Measurements from ENCODE around the gene VSIR.

Gene VSIR

DNA sequence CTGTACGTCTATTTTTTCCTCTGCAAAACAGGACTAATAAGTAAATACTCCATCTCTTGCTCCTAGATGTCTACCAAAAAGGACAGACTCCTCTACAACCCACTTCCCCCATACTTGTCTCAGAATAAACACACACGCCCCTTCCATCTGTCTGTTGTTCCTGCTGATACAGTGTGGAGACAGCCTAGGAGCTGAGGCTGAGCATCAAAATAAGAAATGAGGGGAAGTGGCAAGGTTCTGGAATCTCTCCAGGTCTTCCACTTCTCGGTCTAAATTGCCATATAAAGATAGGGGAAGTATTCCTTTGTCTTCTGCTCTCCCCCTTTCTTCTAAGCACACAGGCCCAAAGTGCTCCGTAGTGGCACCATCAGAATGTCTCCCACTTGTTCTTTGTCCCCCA lies 30.8 kb upstream of the VSIR start:
- no peak overlapping the region for H3K27ac ChIP-seq (ENCODE audit: low read length)

DNA sequence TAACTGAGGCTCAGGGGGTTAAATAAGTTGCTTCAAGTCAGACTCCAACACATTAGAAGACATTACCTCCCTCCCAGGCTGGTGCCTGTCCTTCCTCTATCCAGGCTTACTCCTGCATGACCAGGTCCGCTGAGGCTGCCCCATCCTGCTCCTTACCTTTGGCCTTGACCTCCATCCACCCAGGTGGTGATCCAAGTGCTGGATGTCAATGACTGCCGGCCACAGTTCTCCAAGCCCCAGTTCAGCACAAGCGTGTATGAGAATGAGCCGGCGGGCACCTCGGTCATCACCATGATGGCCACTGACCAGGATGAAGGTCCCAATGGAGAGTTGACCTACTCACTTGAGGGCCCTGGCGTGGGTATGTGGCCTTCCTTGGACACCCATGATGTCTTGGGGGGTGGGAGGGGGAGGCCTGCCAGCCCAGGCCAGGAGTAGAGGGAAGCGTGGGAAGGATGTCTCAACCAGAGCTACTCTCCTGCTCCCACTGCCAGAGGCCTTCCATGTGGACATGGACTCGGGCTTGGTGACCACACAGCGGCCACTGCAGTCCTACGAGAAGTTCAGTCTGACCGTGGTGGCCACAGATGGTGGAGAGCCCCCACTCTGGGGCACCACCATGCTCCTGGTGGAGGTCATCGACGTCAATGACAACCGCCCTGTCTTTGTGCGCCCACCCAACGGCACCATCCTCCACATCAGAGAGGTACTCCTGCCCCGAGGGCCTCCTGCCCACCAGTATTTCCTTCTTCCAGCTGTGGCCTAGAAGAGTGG lies 29.6 kb upstream of the VSIR start:
- no peaks in the 10 kb centered on the region for H3K27me3 ChIP-seq (ENCODE audit: low read depth, low read length)
- H3K27ac ChIP-seq (ENCODE audit: low read length): no peak overlapping the region
- H3K9me3 ChIP-seq (ENCODE audit: control insufficient read depth in 1 of 2, low read length in 2 of 2): no peaks in the 10 kb centered on the region
- H3K36me3 ChIP-seq (ENCODE audit: control insufficient read depth in 1 of 2, insufficient read depth in 2 of 2, low read length in 2 of 2): no peaks in the 10 kb centered on the region
- no peaks in the 10 kb centered on the region for H3K4me1 ChIP-seq (ENCODE audit: control insufficient read depth in 1 of 2, insufficient read depth in 2 of 2, low read length in 2 of 2)
- no peak overlapping the region for H3K4me3 ChIP-seq (ENCODE audit: low read depth in 1 of 2, low read length in 2 of 2)

More for the DNA sequence above, 30.8 kb upstream of the VSIR start:
- Histone ChIP-seq H3K4me3 (ENCODE audit: low read depth in 1 of 2, low read length in 2 of 2) (no peak overlapping the region), H3K9me3 (ENCODE audit: control insufficient read depth in 1 of 2, low read length in 2 of 2) (no peaks in the 10 kb centered on the region), H3K27me3 (ENCODE audit: low read depth, low read length) (no peaks in the 10 kb centered on the region), H3K36me3 (ENCODE audit: control insufficient read depth in 1 of 2, insufficient read depth in 2 of 2, low read length in 2 of 2) (no peaks in the 10 kb centered on the region), H3K4me1 (ENCODE audit: control insufficient read depth in 1 of 2, insufficient read depth in 2 of 2, low read length in 2 of 2) (no peaks in the 10 kb centered on the region)

DNA sequence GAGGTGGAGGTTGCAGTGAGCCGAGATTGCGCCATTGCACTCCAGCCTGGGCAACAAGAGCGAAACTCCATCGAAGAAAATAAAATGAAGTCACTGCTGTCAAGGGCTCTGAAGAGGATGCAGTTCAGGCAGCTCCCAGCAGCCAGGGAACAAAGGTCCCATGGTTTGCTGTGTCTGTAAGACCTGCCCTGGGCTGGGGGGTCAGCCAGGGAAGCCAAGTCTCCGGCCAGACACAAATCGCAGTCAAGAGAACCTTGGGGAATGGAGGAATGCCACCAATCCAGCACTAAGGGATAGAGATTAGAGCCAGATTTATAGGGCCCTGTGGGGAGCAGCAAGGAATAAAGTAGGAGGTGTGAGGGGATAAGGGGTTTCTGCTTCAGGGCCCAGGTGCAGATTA lies 28.9 kb upstream of the VSIR start:
- H3K9me3 ChIP-seq (ENCODE audit: control insufficient read depth in 1 of 2, low read length in 2 of 2): no peaks in the 10 kb centered on the region
- H3K36me3 ChIP-seq (ENCODE audit: control insufficient read depth in 1 of 2, insufficient read depth in 2 of 2, low read length in 2 of 2): no peaks in the 10 kb centered on the region
- H3K27ac ChIP-seq (ENCODE audit: low read length): no peak overlapping the region
- no peaks in the 10 kb centered on the region for H3K27me3 ChIP-seq (ENCODE audit: low read depth, low read length)
- no peak overlapping the region for H3K4me3 ChIP-seq (ENCODE audit: low read depth in 1 of 2, low read length in 2 of 2)
- H3K4me1 ChIP-seq (ENCODE audit: control insufficient read depth in 1 of 2, insufficient read depth in 2 of 2, low read length in 2 of 2): no peaks in the 10 kb centered on the region

DNA sequence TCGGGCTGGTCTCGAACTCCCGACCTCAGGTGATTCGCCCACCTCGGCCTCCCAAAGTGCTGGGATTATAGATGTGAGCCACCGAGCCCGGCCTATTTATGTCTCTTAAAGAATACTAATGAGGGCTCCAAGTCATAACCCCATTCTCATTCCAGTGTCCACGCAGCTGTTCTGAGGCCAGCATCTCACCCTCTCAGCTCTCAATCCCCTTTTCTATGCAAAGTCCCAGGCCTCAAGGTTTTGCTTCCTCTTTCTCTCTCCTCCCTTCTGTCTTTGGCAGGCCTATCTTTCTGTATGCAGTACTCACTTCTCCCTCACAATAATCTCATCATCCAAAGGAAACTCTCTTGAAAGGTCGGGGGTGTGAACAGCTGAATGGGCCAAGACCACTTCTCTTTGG lies 28.0 kb upstream of the VSIR start:
- no peak overlapping the region for H3K4me3 ChIP-seq (ENCODE audit: low read depth in 1 of 2, low read length in 2 of 2)
- H3K4me1 ChIP-seq (ENCODE audit: control insufficient read depth in 1 of 2, insufficient read depth in 2 of 2, low read length in 2 of 2): no peaks in the 10 kb centered on the region
- H3K36me3 ChIP-seq (ENCODE audit: control insufficient read depth in 1 of 2, insufficient read depth in 2 of 2, low read length in 2 of 2): no peaks in the 10 kb centered on the region
- no peak overlapping the region for H3K27ac ChIP-seq (ENCODE audit: low read length)
- H3K9me3 ChIP-seq (ENCODE audit: control insufficient read depth in 1 of 2, low read length in 2 of 2): no peaks in the 10 kb centered on the region
- H3K27me3 ChIP-seq (ENCODE audit: low read depth, low read length): no peaks in the 10 kb centered on the region

DNA sequence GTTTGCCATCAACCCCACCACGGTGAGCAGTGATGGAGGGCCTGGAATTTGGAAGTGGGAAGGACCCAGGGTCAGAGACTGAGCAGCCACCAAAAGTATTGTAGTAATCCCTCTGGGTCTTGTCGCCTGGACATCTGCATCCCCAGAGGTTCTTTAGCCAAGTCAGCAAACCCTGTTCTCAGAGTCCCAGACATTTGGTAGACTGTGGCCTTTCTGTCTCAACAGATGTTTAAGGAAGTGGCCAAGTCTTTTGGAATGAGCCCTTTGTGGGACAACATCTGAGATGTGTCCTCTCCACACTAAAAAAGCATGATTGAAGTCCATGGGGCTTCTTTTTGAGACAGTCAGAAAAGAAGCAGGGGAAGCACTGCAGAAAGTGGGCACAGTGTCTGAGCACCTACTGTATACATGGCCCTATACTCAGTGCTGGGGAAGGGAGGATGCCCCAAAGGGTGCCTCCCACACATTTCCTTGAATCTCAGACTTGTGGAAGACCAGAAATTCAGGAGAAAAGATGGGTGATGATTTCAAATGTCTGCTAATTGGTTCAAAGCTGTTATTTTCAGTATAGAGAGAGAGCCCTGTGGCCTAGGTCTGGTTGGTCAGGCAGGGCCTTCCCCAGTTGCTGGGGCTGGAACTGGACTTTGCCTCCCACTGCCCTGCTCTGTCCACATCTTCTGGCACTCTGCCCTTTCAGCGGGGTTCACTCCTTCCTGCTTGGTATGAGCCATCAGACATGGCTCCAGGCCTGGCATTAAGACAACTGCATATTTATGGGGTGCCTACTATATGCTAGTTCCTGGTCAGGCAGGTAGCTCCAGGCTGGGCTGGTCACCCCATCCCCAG lies 26.5 kb upstream of the VSIR start:
- H3K4me3 ChIP-seq (ENCODE audit: low read depth in 1 of 2, low read length in 2 of 2): no peak overlapping the region
- H3K36me3 ChIP-seq (ENCODE audit: control insufficient read depth in 1 of 2, insufficient read depth in 2 of 2, low read length in 2 of 2): no peaks in the 10 kb centered on the region
- H3K4me1 ChIP-seq (ENCODE audit: control insufficient read depth in 1 of 2, insufficient read depth in 2 of 2, low read length in 2 of 2): no peaks in the 10 kb centered on the region

DNA sequence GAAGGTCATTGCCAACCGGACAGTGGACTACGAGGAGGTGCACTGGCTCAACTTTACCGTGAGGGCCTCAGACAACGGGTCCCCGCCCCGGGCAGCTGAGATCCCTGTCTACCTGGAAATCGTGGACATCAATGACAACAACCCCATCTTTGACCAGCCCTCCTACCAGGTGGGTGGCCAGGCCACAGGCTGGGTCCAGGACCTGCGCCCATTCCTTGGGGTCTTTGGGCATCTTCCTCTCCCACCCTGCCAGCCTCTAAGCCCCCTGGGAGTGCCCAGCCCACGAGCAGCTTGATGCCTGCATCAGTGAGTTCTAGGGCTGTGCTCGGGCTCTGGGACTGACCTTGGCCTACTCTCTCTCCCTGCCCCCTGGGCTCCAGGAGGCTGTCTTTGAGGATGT lies 25.8 kb upstream of the VSIR start:
- Histone ChIP-seq H3K4me3 (ENCODE audit: low read depth in 1 of 2, low read length in 2 of 2) (no peak overlapping the region), H3K27ac (ENCODE audit: low read length) (no peak overlapping the region), H3K4me1 (ENCODE audit: control insufficient read depth in 1 of 2, insufficient read depth in 2 of 2, low read length in 2 of 2) (no peaks in the 10 kb centered on the region), H3K27me3 (ENCODE audit: low read depth, low read length) (no peaks in the 10 kb centered on the region), H3K36me3 (ENCODE audit: control insufficient read depth in 1 of 2, insufficient read depth in 2 of 2, low read length in 2 of 2) (no peaks in the 10 kb centered on the region), H3K9me3 (ENCODE audit: control insufficient read depth in 1 of 2, low read length in 2 of 2) (no peaks in the 10 kb centered on the region)

More for the DNA sequence above, 26.5 kb upstream of the VSIR start:
- Histone ChIP-seq H3K9me3 (ENCODE audit: control insufficient read depth in 1 of 2, low read length in 2 of 2) (no peaks in the 10 kb centered on the region), H3K27ac (ENCODE audit: low read length) (no peak overlapping the region), H3K27me3 (ENCODE audit: low read depth, low read length) (no peaks in the 10 kb centered on the region)

DNA sequence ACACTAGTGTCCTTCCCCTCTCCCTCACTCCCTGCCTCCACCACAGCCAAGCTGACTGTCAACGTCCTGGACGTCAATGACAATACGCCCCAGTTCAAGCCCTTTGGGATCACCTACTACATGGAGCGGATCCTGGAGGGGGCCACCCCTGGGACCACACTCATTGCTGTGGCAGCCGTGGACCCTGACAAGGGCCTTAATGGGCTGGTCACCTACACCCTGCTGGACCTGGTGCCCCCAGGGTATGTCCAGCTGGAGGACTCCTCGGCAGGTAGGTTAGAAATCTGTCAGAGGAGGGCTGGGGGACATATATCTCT lies 24.9 kb upstream of the VSIR start:
- Histone ChIP-seq H3K4me3 (ENCODE audit: low read depth in 1 of 2, low read length in 2 of 2) (no peak overlapping the region), H3K9me3 (ENCODE audit: control insufficient read depth in 1 of 2, low read length in 2 of 2) (no peaks in the 10 kb centered on the region), H3K27ac (ENCODE audit: low read length) (no peak overlapping the region), H3K4me1 (ENCODE audit: control insufficient read depth in 1 of 2, insufficient read depth in 2 of 2, low read length in 2 of 2) (no peaks in the 10 kb centered on the region), H3K27me3 (ENCODE audit: low read depth, low read length) (no peaks in the 10 kb centered on the region), H3K36me3 (ENCODE audit: control insufficient read depth in 1 of 2, insufficient read depth in 2 of 2, low read length in 2 of 2) (no peaks in the 10 kb centered on the region)

DNA sequence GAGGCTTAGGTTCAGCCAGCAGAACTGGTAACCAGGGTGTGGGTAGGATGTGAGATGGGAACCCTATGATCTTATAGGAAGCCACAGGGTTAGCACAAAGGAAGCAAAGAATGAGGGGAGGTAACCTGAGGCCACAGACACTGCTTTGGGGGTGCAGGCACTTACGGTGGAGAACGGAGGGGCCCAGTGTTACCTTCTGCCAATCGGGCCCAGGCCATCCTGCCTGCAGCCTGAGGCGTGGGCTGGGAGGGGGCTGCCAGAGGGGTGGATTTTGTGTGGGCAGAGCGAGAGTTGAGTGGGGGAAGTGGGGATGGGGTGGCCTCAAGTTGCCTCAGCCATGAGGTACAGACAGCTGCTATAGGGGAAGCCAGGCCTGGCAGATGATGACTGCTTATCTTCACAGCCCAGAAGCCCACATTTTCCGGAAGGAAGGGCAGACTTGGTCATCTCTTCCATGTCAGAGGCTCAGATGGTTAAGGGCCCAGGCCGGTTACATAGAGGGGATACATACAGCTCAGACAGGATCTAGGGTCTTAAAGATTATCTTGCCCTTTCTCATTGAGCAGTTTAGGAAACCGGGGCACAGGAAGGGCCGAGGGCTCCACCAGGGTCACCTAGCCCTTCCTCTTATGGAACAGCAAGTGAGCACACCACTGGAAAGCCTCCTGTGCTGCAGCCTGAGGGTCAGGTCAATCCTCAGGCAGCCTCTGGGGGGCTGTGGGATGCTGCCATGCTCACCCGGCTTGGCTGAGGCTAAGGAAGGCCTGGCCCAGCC lies 24.4 kb upstream of the VSIR start:
- Histone ChIP-seq H3K4me3 (ENCODE audit: low read depth in 1 of 2, low read length in 2 of 2) (no peak overlapping the region), H3K4me1 (ENCODE audit: control insufficient read depth in 1 of 2, insufficient read depth in 2 of 2, low read length in 2 of 2) (no peaks in the 10 kb centered on the region), H3K27me3 (ENCODE audit: low read depth, low read length) (no peaks in the 10 kb centered on the region), H3K27ac (ENCODE audit: low read length) (no peak overlapping the region), H3K36me3 (ENCODE audit: control insufficient read depth in 1 of 2, insufficient read depth in 2 of 2, low read length in 2 of 2) (no peaks in the 10 kb centered on the region), H3K9me3 (ENCODE audit: control insufficient read depth in 1 of 2, low read length in 2 of 2) (no peaks in the 10 kb centered on the region)

DNA sequence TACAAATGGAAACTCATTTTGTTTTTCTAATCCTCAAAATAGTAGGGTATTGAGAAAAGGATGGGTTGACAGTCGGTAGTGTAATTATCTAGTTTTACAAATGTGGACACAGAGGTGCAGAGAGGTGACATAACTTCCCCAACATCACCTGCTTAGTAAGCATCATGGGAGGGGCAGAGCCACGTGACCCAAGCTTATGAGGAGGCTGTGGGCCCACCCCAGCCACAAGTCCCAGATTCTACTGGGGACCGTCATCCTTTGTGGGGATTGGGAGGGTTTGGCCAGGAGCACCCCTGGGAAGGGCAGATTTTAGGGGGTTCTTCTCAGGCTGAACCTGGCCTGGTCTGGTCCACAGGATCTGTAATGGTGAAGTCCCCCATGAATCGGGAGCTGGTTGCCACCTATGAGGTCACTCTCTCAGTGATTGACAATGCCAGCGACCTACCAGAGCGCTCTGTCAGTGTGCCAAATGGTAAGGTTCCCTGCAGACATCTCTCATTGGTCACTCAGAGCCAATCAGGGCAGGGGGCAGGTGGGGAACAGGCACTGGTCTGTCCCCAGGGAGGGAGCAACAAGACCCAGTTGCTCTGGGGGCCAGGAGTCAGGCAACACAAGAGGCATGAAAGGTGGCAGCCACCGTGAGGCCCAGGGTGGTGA lies 23.6 kb upstream of the VSIR start:
- Histone ChIP-seq H3K9me3 (ENCODE audit: control insufficient read depth in 1 of 2, low read length in 2 of 2) (no peaks in the 10 kb centered on the region), H3K27ac (ENCODE audit: low read length) (no peak overlapping the region), H3K36me3 (ENCODE audit: control insufficient read depth in 1 of 2, insufficient read depth in 2 of 2, low read length in 2 of 2) (no peaks in the 10 kb centered on the region), H3K27me3 (ENCODE audit: low read depth, low read length) (no peaks in the 10 kb centered on the region), H3K4me1 (ENCODE audit: control insufficient read depth in 1 of 2, insufficient read depth in 2 of 2, low read length in 2 of 2) (no peaks in the 10 kb centered on the region), H3K4me3 (ENCODE audit: low read depth in 1 of 2, low read length in 2 of 2) (no peak overlapping the region)

DNA sequence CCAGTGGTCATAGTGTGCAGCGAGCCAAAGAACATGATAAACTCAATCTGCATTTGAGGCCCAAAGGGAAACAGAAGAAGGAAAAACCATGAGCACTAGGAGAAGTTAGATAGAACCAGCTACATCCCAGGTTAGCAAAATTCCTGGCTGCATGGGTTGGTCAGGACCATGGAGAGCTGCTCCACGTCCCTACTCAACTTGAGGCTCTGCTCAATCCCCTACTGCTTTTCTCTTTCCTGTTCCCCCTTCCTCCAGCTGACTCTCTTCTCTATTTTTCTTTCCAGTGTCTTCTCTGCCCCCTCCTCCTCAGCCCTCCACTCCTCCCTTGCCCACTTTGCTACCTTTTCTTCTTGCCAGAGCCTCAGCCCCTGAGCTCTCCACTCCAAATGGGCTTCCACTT lies 21.9 kb upstream of the VSIR start:
- no peak overlapping the region for H3K4me3 ChIP-seq (ENCODE audit: low read depth in 1 of 2, low read length in 2 of 2)
- H3K36me3 ChIP-seq (ENCODE audit: control insufficient read depth in 1 of 2, insufficient read depth in 2 of 2, low read length in 2 of 2): no peaks in the 10 kb centered on the region
- no peaks in the 10 kb centered on the region for H3K27me3 ChIP-seq (ENCODE audit: low read depth, low read length)
- no peak overlapping the region for H3K27ac ChIP-seq (ENCODE audit: low read length)
- H3K4me1 ChIP-seq (ENCODE audit: control insufficient read depth in 1 of 2, insufficient read depth in 2 of 2, low read length in 2 of 2): no peaks in the 10 kb centered on the region
- H3K9me3 ChIP-seq (ENCODE audit: control insufficient read depth in 1 of 2, low read length in 2 of 2): no peaks in the 10 kb centered on the region
